Bronchial epithelial cell (primary cell): ENCODE results near the gene LCLAT1. TPM values are rescaled to one million over a fixed set of nuclear protein-coding genes. Genes with fewer than 3 reads are reported as not detected.

Experiments
- DNase-seq: peaks from one replicate; pipeline ENCODE4 v3.0.0-alpha.2; 2010; ENCODE audit warnings: low read depth
- FAIRE-seq: peaks from 2 replicates; lab custom pipeline; 2011; peaks lifted over from hg19 to GRCh38; lab: Jason Lieb, UNC
- H3K27me3 ChIP-seq: 2 replicates; pipeline ENCODE4 v1.5.1; 2011; ENCODE audit warnings: low read length; ENCODE audit not compliant: control insufficient read depth, insufficient read depth
- H3K36me3 ChIP-seq: 2 replicates; pipeline ENCODE4 v1.5.1; 2011; ENCODE audit warnings: low read length; ENCODE audit not compliant: control insufficient read depth, insufficient read depth
- H3K4me3 ChIP-seq: 2 replicates; pipeline ENCODE4 v1.5.1; 2011; ENCODE audit warnings: mild to moderate bottlenecking, low read depth, low read length, control low read depth
- total RNA-seq: library from RNA; depleted of rRNA; stranded (reverse); fragments of >200 nt; gene quantifications from 2 replicates; pipeline ENCODE4 v1.2.1, GENCODE V29; 2014
- TF ChIP-seq, protein P1 (sequence below): IDR thresholded peaks from 2 replicates; pipeline ENCODE4 v1.5.1; 2011; ENCODE audit warnings: mild to moderate bottlenecking, moderate library complexity, low read length, control low read depth, inconsistent platforms; ENCODE audit not compliant: insufficient read depth, severe bottlenecking

LCLAT1 gene
- total RNA-seq, 1 donor from 2014 or later: 8.7 TPM

GRCh38 chr2:30530346-30530745 is 83.3 kb downstream of the LCLAT1 start:
- H3K36me3 ChIP-seq: peaks cover 2% of the 10 kb centered on the region
- no peak overlapping the region for H3K4me3 ChIP-seq
- TF ChIP-seq, protein P1, sequence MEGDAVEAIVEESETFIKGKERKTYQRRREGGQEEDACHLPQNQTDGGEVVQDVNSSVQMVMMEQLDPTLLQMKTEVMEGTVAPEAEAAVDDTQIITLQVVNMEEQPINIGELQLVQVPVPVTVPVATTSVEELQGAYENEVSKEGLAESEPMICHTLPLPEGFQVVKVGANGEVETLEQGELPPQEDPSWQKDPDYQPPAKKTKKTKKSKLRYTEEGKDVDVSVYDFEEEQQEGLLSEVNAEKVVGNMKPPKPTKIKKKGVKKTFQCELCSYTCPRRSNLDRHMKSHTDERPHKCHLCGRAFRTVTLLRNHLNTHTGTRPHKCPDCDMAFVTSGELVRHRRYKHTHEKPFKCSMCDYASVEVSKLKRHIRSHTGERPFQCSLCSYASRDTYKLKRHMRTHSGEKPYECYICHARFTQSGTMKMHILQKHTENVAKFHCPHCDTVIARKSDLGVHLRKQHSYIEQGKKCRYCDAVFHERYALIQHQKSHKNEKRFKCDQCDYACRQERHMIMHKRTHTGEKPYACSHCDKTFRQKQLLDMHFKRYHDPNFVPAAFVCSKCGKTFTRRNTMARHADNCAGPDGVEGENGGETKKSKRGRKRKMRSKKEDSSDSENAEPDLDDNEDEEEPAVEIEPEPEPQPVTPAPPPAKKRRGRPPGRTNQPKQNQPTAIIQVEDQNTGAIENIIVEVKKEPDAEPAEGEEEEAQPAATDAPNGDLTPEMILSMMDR: no peak
- DNase-seq (no peak), FAIRE-seq (no peak)
- H3K27me3 ChIP-seq: no peaks in the 10 kb centered on the region

- FAIRE-seq: no peak
- Histone ChIP-seq H3K4me3 (no peak overlapping the region), H3K36me3 (no peaks in the 10 kb centered on the region), H3K27me3 (no peaks in the 10 kb centered on the region)
- TF ChIP-seq, protein P1: no peak
- no peak for DNase-seq
Measured at GRCh38 chr2:30541680-30542079, 94.6 kb downstream of the LCLAT1 start.

- TF ChIP-seq, protein P1: no peak
- Histone ChIP-seq H3K36me3 (no peaks in the 10 kb centered on the region), H3K27me3 (no peaks in the 10 kb centered on the region), H3K4me3 (no peak overlapping the region)
- no peak for FAIRE-seq
- no peak for DNase-seq
Measured at GRCh38 chr2:30545875-30546274, 98.8 kb downstream of the LCLAT1 start.

DNA sequence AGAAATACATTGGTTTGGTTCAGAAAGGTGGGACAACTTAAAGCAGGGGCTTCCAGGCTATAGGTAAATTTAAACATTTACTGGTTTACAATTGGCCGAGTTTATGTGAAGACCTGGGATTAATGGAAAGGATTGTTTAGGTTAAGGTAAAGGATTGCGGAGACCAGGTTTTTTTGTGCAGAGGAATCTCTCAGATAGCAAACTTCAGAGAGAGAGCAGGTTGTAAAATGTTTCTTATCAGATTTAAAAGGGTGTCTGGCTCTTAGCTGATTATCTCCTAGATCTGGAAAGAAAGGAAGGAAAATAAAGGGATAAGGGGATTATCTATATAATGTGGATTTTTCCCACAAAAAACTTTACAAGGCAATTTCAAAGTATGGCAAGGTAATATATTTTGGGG is 101.3 kb downstream of the LCLAT1 start:
- TF ChIP-seq, protein P1: no peak
- Histone ChIP-seq H3K4me3 (no peak overlapping the region), H3K27me3 (no peaks in the 10 kb centered on the region), H3K36me3 (no peaks in the 10 kb centered on the region)
- no peak for FAIRE-seq
- no peak for DNase-seq

DNA sequence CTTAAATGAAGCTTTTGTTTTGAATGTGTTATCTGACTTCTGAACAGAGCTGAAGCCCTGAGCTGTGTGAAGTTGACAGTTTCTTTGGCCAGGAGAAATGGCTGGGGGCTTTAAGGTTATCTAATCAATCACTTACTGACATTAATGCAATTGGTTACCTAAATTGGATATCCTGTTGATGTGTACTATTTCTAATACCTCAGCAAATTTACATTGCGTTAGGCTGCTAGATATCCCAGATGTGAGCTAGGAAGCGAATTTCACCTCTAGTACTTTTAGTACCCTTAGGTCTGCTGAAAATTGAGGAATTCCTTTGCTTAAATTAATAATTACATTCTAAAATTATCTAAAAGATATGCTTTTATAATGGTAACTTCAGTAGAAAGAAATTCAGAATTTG is 102.0 kb downstream of the LCLAT1 start:
- no peak for FAIRE-seq
- no peak overlapping the region for H3K4me3 ChIP-seq
- no peak for DNase-seq
- TF ChIP-seq, protein P1: no peak
- H3K27me3 ChIP-seq: no peaks in the 10 kb centered on the region
- no peaks in the 10 kb centered on the region for H3K36me3 ChIP-seq

GRCh38 chr2:30559544-30560275 is 112.7 kb downstream of the LCLAT1 start:
- FAIRE-seq: no peak
- TF ChIP-seq, protein P1: no peak

More at GRCh38 chr2:30559544-30560275, 112.7 kb downstream of the LCLAT1 start:
- no peaks in the 10 kb centered on the region for H3K36me3 ChIP-seq
- no peaks in the 10 kb centered on the region for H3K27me3 ChIP-seq
- no peak for DNase-seq
- no peak overlapping the region for H3K4me3 ChIP-seq
